ENCODE data around the gene CHST13. TPM values are rescaled to one million over a fixed set of nuclear protein-coding genes. Genes with fewer than 3 reads are reported as not detected.
A peak's percentile ranks its signal among the peaks of the same experiment; 100 is the strongest.

The CHST13 gene
- total RNA-seq, 1 experiment from 2014 or later = 0.91 TPM

- 0 out of 2 replicates have a peak, but pooled peaks cover 3% of the 10 kb centered on the region for H3K27me3 ChIP-seq (ENCODE audit: insufficient read depth, low read length)
- H3K4me3 ChIP-seq (replicated peaks in 1 of 2; ENCODE audit: low read depth in 1 of 2, low read length in 2 of 2) = no peak overlapping the region
- no peak overlapping the region for H3K27ac ChIP-seq (ENCODE audit: low read depth, low read length)
- TF ChIP-seq CEBPB (IDR thresholded peaks at IDR 0.05; ENCODE audit: low read depth) (no peak), ATF3 (IDR thresholded peaks at IDR 0.05) (no peak), SP1 (IDR thresholded peaks at IDR 0.05; ENCODE audit: low read depth) (no peak), RAD21 (IDR thresholded peaks at IDR 0.05; ENCODE audit: low read depth) (no peak)
- no TSS peak for BruUV-seq (replicated peaks)
- H3K9me2 ChIP-seq (ENCODE audit: insufficient read depth) = no peaks in the 10 kb centered on the region
- RAD21 ChIA-PET (ENCODE audit: low non-redundant PET in 1 of 2, low total read pairs in 2 of 2, uncharacterized antibody in 2 of 2, unreplicated experiment in 2 of 2) = no interaction called here
- no peak overlapping the region for H2AFZ ChIP-seq (ENCODE audit: low read depth, low read length, poor library complexity, severe bottlenecking)
- no peaks in the 10 kb centered on the region for H3K36me3 ChIP-seq (ENCODE audit: control insufficient read depth in 1 of 2, insufficient read depth in 2 of 2, low read length in 2 of 2)
- no peak for ATAC-seq
- CTCF ChIA-PET = no interaction called here
- intact Hi-C loops (cut with micrococcal nuclease) = no loop called here
- no peak overlapping the region for H3K9ac ChIP-seq (ENCODE audit: low read length)
- H3K79me2 ChIP-seq (ENCODE audit: insufficient read depth, low read length) = no peaks in the 10 kb centered on the region
- H3K9me3 ChIP-seq (ENCODE audit: control insufficient read depth in 1 of 2, insufficient read depth in 1 of 2, low read depth in 1 of 2, low read length in 2 of 2) = no peaks in the 10 kb centered on the region
- peaks cover 15 to 18% of the 10 kb centered on the region in 2 experiments; a peak in 3 of 4 replicates for H3K4me1 ChIP-seq (ENCODE audit: control insufficient read depth in 1 of 2, insufficient read depth in 2 of 2, low read length in 2 of 2)
- DNase-seq (ENCODE audit: low read depth, low spot score) = no peak
- H4K20me1 ChIP-seq (ENCODE audit: insufficient read depth) = no peaks in the 10 kb centered on the region
- POLR2A ChIA-PET = no interaction called here
- H3K4me2 ChIP-seq (ENCODE audit: low read length) = peak overlapping the region; percentile 53
These were observed 17.1 kb downstream of the CHST13 start for GRCh38 chr3:126540951-126541627.

- POLR2A ChIA-PET = no interaction called here
- DNase-seq (ENCODE audit: low read depth, low spot score) (no peak), ATAC-seq (no peak)
- H3K4me3 ChIP-seq (replicated peaks in 1 of 2; ENCODE audit: low read depth in 1 of 2, low read length in 2 of 2) = no peak overlapping the region
- no peaks in the 10 kb centered on the region for H3K27me3 ChIP-seq (ENCODE audit: insufficient read depth, low read length)
- CTCF ChIA-PET = no interaction called here
- H3K9ac ChIP-seq (ENCODE audit: low read length) = no peak overlapping the region
- BruUV-seq (replicated peaks) = no TSS peak
- H2AFZ ChIP-seq (ENCODE audit: low read depth, low read length, poor library complexity, severe bottlenecking) = no peak overlapping the region
- RAD21 ChIA-PET (ENCODE audit: low non-redundant PET in 1 of 2, low total read pairs in 2 of 2, uncharacterized antibody in 2 of 2, unreplicated experiment in 2 of 2) = no interaction called here
- H3K36me3 ChIP-seq (ENCODE audit: control insufficient read depth in 1 of 2, insufficient read depth in 2 of 2, low read length in 2 of 2) = no peaks in the 10 kb centered on the region
- H3K4me1 ChIP-seq (ENCODE audit: control insufficient read depth in 1 of 2, insufficient read depth in 2 of 2, low read length in 2 of 2) = peaks cover 15 to 18% of the 10 kb centered on the region in 2 experiments; a peak in 3 of 4 replicates
- no peaks in the 10 kb centered on the region for H3K9me3 ChIP-seq (ENCODE audit: control insufficient read depth in 1 of 2, insufficient read depth in 1 of 2, low read depth in 1 of 2, low read length in 2 of 2)
- H4K20me1 ChIP-seq (ENCODE audit: insufficient read depth) = no peaks in the 10 kb centered on the region
- H3K4me2 ChIP-seq (ENCODE audit: low read length) = no peak overlapping the region
- no peak overlapping the region for H3K27ac ChIP-seq (ENCODE audit: low read depth, low read length)
- H3K79me2 ChIP-seq (ENCODE audit: insufficient read depth, low read length) = no peaks in the 10 kb centered on the region
- H3K9me2 ChIP-seq (ENCODE audit: insufficient read depth) = no peaks in the 10 kb centered on the region
- intact Hi-C loops (cut with micrococcal nuclease) = no loop called here
- TF ChIP-seq TCF7L2 (IDR thresholded peaks at IDR 0.05; ENCODE audit: borderline replicate concordance, extremely low read depth, insufficient read depth, insufficient read length) (no peak), EZH2phosphoT487 (IDR thresholded peaks at IDR 0.05; ENCODE audit: borderline replicate concordance) (no peak), ZNF274 (IDR thresholded peaks at IDR 0.05; ENCODE audit: low read depth, low read length) (no peak), CTCF (IDR thresholded peaks at IDR 0.05 in 2 of 3, conservative IDR thresholded peaks at IDR 0.05 in 1 of 3; ENCODE audit: borderline replicate concordance in 1 of 3, insufficient read depth in 1 of 3, low read depth in 2 of 3, low read length in 2 of 3) (no peak), RAD21 (IDR thresholded peaks at IDR 0.05; ENCODE audit: low read depth) (no peak), SIN3A (IDR thresholded peaks at IDR 0.05; ENCODE audit: low read depth) (no peak), ATF3 (IDR thresholded peaks at IDR 0.05) (no peak), CEBPB (IDR thresholded peaks at IDR 0.05; ENCODE audit: low read depth) (no peak), SRF (IDR thresholded peaks at IDR 0.05; ENCODE audit: low read depth) (no peak), ZBTB33 (IDR thresholded peaks at IDR 0.05; ENCODE audit: extremely low read depth, insufficient replicate concordance, low read length) (no peak), POLR2A (IDR thresholded peaks at IDR 0.05; ENCODE audit: borderline replicate concordance, extremely low read depth, insufficient read depth, insufficient read length) (no peak), CBX3 (IDR thresholded peaks at IDR 0.05; ENCODE audit: low read depth) (no peak), MAX (IDR thresholded peaks at IDR 0.05) (no peak)
These were observed 17.8 kb downstream of the CHST13 start for GRCh38 chr3:126541628-126542339.

Measured in HCT116 (cell line).